Gastroesophageal sphincter (tissue), 3 donors: ENCODE results near the gene DRD2.

Source experiments
- POLR2A ChIP-seq, 2 donors: fragments of 450-650 bp; IDR thresholded peaks; one replicate each; pipeline ENCODE4 v1.6.1; 2017; ENCODE audit warnings: antibody characterized with exemption in 2 of 2, mild to moderate bottlenecking in 2 of 2, moderate library complexity in 1 of 2
- TF ChIP-seq, protein P1 (sequence below), 4 experiments: fragments of 200-600 bp in 2 of 4; fragments of 450-650 bp in 2 of 4; sonication (generic) in 1 of 4; IDR thresholded peaks; one replicate each; pipeline ENCODE4 v1.5.1; 2017 to 2019; ENCODE audit warnings: antibody characterized with exemption in 4 of 4, mild to moderate bottlenecking in 2 of 4, moderate library complexity in 2 of 4

- TF ChIP-seq, protein P1, sequence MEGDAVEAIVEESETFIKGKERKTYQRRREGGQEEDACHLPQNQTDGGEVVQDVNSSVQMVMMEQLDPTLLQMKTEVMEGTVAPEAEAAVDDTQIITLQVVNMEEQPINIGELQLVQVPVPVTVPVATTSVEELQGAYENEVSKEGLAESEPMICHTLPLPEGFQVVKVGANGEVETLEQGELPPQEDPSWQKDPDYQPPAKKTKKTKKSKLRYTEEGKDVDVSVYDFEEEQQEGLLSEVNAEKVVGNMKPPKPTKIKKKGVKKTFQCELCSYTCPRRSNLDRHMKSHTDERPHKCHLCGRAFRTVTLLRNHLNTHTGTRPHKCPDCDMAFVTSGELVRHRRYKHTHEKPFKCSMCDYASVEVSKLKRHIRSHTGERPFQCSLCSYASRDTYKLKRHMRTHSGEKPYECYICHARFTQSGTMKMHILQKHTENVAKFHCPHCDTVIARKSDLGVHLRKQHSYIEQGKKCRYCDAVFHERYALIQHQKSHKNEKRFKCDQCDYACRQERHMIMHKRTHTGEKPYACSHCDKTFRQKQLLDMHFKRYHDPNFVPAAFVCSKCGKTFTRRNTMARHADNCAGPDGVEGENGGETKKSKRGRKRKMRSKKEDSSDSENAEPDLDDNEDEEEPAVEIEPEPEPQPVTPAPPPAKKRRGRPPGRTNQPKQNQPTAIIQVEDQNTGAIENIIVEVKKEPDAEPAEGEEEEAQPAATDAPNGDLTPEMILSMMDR (IDR thresholded peaks at IDR 0.05) = no peak
- TF ChIP-seq POLR2A (IDR thresholded peaks at IDR 0.05) = no peak
Observed at GRCh38 chr11:113370634-113371033, 104.6 kb downstream of the DRD2 start.
